ENCODE measurements around the gene MTG2. TPM values are rescaled to one million over a fixed set of nuclear protein-coding genes. Genes with fewer than 3 reads are reported as not detected.

Gene MTG2
- total and polyA plus RNA-seq, 2 donors from 2014 or later = 36.1 to 45.2 TPM

- intact Hi-C loops (cut with DNase I) = no loop called here
- Histone ChIP-seq H3K9me3 (ENCODE audit: control insufficient read depth in 2 of 3, insufficient read depth in 1 of 3, low read length in 3 of 3) (no peaks in the 10 kb centered on the region), H3K4me3 (ENCODE audit: low read length in 3 of 3) (no peak overlapping the region), H3K4me1 (ENCODE audit: control insufficient read depth in 2 of 3, insufficient read depth in 2 of 3, low read depth in 1 of 3, low read length in 3 of 3) (no peaks in the 10 kb centered on the region), H3K27ac (ENCODE audit: low read depth in 2 of 2, low read length in 2 of 2) (no peak overlapping the region), H3K9ac (ENCODE audit: low read length in 3 of 3) (no peak overlapping the region), H3K27me3 (ENCODE audit: control insufficient read depth, insufficient read depth, low read length) (no peaks in the 10 kb centered on the region), H3K36me3 (ENCODE audit: control insufficient read depth in 2 of 3, insufficient read depth in 3 of 3, low read length in 3 of 3) (peaks cover 0 to 18% (median 14%) of the 10 kb centered on the region in 3 donors)
- no peak for FAIRE-seq
- TF ChIP-seq CTCF (IDR thresholded peaks at IDR 0.05; ENCODE audit: borderline replicate concordance, extremely low read depth, insufficient read depth) = no peak
- DNase-seq = peak in 1 of 5 donors; percentile 39
Measured at GRCh38 chr20:62202676-62203377, 20.0 kb downstream of the MTG2 start.

- Histone ChIP-seq H3K27me3 (ENCODE audit: control insufficient read depth, insufficient read depth, low read length) (no peaks in the 10 kb centered on the region), H3K27ac (ENCODE audit: low read depth in 2 of 2, low read length in 2 of 2) (no peak overlapping the region), H3K4me1 (ENCODE audit: control insufficient read depth in 2 of 3, insufficient read depth in 2 of 3, low read depth in 1 of 3, low read length in 3 of 3) (no peaks in the 10 kb centered on the region), H3K36me3 (ENCODE audit: control insufficient read depth in 2 of 3, insufficient read depth in 3 of 3, low read length in 3 of 3) (peaks cover 0 to 12% (median 10%) of the 10 kb centered on the region in 3 donors), H3K9me3 (ENCODE audit: control insufficient read depth in 2 of 3, insufficient read depth in 1 of 3, low read length in 3 of 3) (no peaks in the 10 kb centered on the region), H3K9ac (ENCODE audit: low read length in 3 of 3) (no peak overlapping the region), H3K4me3 (ENCODE audit: low read length in 3 of 3) (no peak overlapping the region)
- no peak for TF ChIP-seq CTCF (IDR thresholded peaks at IDR 0.05; ENCODE audit: borderline replicate concordance, extremely low read depth, insufficient read depth)
- FAIRE-seq = no peak
- intact Hi-C loops (cut with DNase I) = no loop called here
- DNase-seq = peak in 1 of 5 donors; percentile 52
Measured at GRCh38 chr20:62203378-62204030, 20.7 kb downstream of the MTG2 start.

- H3K9me3 ChIP-seq (ENCODE audit: control insufficient read depth in 2 of 3, insufficient read depth in 1 of 3, low read length in 3 of 3) = no peaks in the 10 kb centered on the region
- DNase-seq = peak in 1 of 5 donors; percentile 73
- H3K36me3 ChIP-seq (ENCODE audit: control insufficient read depth in 2 of 3, insufficient read depth in 3 of 3, low read length in 3 of 3) = no peaks in the 10 kb centered on the region
- no peaks in the 10 kb centered on the region for H3K4me1 ChIP-seq (ENCODE audit: control insufficient read depth in 2 of 3, insufficient read depth in 2 of 3, low read depth in 1 of 3, low read length in 3 of 3)
- no peak for FAIRE-seq
- H3K9ac ChIP-seq (ENCODE audit: low read length in 3 of 3) = no peak overlapping the region
- H3K27ac ChIP-seq (ENCODE audit: low read depth in 2 of 2, low read length in 2 of 2) = no peak overlapping the region
- TF ChIP-seq CTCF (IDR thresholded peaks at IDR 0.05; ENCODE audit: borderline replicate concordance, extremely low read depth, insufficient read depth) = no peak
- no peaks in the 10 kb centered on the region for H3K27me3 ChIP-seq (ENCODE audit: control insufficient read depth, insufficient read depth, low read length)
- no peak overlapping the region for H3K4me3 ChIP-seq (ENCODE audit: low read length in 3 of 3)
- intact Hi-C loops (cut with DNase I) = no loop called here
Measured at GRCh38 chr20:62205618-62206387, 23.0 kb downstream of the MTG2 start.

Measured in kidney (tissue), 14 donors.